Right cardiac atrium (tissue), 5 donors: ENCODE measurements around the gene DHX58. TPM values are rescaled to one million over a fixed set of nuclear protein-coding genes. Genes with fewer than 3 reads are reported as not detected.
"Not testable (repeated sequence)": the region's sequence is repeated elsewhere in the genome, so short reads cannot be mapped to it uniquely, and the experiment has no call there.

Experiments
- ATAC-seq, 2 donors: fragments of 200-7000 bp; cut with Tn5 transposase; one replicate each; pipeline versions ENCODE4 v1.8.0 to v1.9.1; 2020; ENCODE audit warnings: moderate library complexity in 2 of 2, mild to moderate bottlenecking in 1 of 2
- DNase-seq, 3 donors: peaks; one replicate each; pipeline ENCODE4 v3.0.0-alpha.2; 2020
- H3K27ac ChIP-seq: one replicate; pipeline ENCODE4 v1.5.1; 2013; ENCODE audit warnings: mild to moderate bottlenecking, low read length, control low read depth, moderate library complexity
- H3K27me3 ChIP-seq: one replicate; pipeline ENCODE4 v1.6.1; 2013; ENCODE audit not compliant: control insufficient read depth, insufficient read depth
- H3K4me1 ChIP-seq: one replicate; pipeline ENCODE4 v1.6.1; 2013; ENCODE audit warnings: low read length; ENCODE audit not compliant: control insufficient read depth, insufficient read depth
- H3K4me3 ChIP-seq: one replicate; pipeline ENCODE4 v1.5.1; 2013; ENCODE audit warnings: low read length, control low read depth
- H3K9me3 ChIP-seq: one replicate; pipeline ENCODE4 v1.6.1; 2013; ENCODE audit warnings: low read length; ENCODE audit not compliant: control insufficient read depth
- WGBS: extraction: QIAGEN DNeasy Blood & Tissue Kit; methylation state at CpG from one replicate; pipeline ENCODE4 v1.1.7; 2013; 5-methylcytosine and 5-hydroxymethylcytosine counted together
- intact Hi-C, 4 donors: fragments of 100-400 bp; cut with DNase I; formaldehyde crosslinking; loops; one replicate each; pipeline versions ENCODE4 v1.11.0 to v1.14.0; 2022 to 2023
- long read RNA-seq, 4 donors: library from polyadenylated mRNA; unstranded; transcript quantifications; one replicate each; pipeline ENCODE4 v2.0.0, GENCODE V29; 2020 to 2021
- polyA plus RNA-seq: library from polyadenylated mRNA; stranded (reverse); fragments of 200-250 nt; gene quantifications from one replicate; pipeline ENCODE4 v1.2.3, GENCODE V29; 2013
- total RNA-seq, 4 donors: library from RNA; stranded (reverse); fragmentation: NEBNext Ultra II Directional; extraction: Animal tissue kit (Norgen Biotek cat#: 25700); gene quantifications; one replicate each; pipeline ENCODE4 v1.2.1, GENCODE V29; 2021
- donor health status: healthy with polysubstance abuse.
- donor health status: DM: no; HTN: yes; CAD: no.
- donor health status: DM: no; HTN: no; CAD: no.
- donor health status: DM: no; HTN: yes; CAD: no; lungs with severe emphysema.
- donor health status: DM: yes; HTN: yes; CAD: no.

The DHX58 gene
- total RNA-seq (1 to 10 TPM; 5.4 to 8.0 (median 6.1) TPM), polyA plus RNA-seq (7.2 TPM)
- long read RNA-seq, donor 1, partial matches to known transcripts: 1 of 4 reads
- long read RNA-seq, donor 1, other reads (novel, unspliced or antisense): 2 of 4 reads
- long read RNA-seq, donor 2, partial matches to known transcripts: 1 of 5 reads
- long read RNA-seq, donor 2, other reads (novel, unspliced or antisense): 1 of 5 reads
- long read RNA-seq, donor 3, transcript DHX58-201 (14 exons, 2,617 nt): major isoform, 10 of 19 reads
- long read RNA-seq, donor 3, partial matches to known transcripts: 3 of 19 reads
- long read RNA-seq, donor 3, other reads (novel, unspliced or antisense): 6 of 19 reads
- long read RNA-seq, donor 4, partial matches to known transcripts: 1 of 4 reads
- long read RNA-seq, donor 4, other reads (novel, unspliced or antisense): 1 of 4 reads

DNA sequence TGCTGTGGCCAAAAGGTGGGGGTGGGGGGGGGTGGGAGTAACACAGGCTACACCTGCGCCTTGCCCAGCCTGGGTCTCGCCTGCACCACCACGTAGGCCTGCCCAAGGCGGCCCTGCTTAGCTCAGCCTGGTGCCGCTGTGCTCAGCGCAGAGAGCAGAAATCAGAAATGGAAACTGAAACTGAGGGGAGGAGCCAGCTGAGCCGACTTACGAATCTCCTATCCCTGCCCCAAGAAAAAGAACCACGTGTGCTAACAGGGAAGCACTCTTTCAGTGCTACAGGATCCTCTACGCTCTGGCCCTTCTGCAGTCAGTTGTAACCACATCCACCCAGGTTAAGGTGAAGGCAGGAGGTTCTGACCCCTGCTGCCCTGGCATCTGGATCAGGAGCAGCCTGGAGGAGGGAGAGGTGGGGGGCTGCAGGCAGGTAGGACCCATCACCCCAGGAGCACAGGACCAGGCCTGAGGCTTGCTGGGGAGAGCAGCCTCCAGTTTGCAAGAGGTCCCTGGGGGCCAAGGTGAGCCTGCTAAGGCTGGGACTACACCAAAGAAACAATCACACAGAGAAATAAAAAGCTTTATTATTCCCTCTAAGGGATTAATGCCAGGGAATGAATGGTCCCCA, at the start of gene DHX58:
Gene DHX58, minus strand, starts transcription at position 163 of the 625 bp plus-strand sequence. CDS start 822 bp downstream, outside the sequence.
- ATAC-seq: peak; percentile 86 to 87
- Histone ChIP-seq H3K4me1 (no peaks in the 10 kb centered on the region), H3K9me3 (no peaks in the 10 kb centered on the region), H3K4me3 (peak within 1 kb of the TSS; percentile 49), H3K27ac (peak within 1 kb of the TSS; percentile 84), H3K27me3 (no peaks in the 10 kb centered on the region)
- 6% methylated on average over 10 of the region's 10 CpGs for WGBS
- intact Hi-C loops: loop anchor here in 1 of 4 donors (10.0 kb wide), 1 partner anchor 88 kb away; the partner anchor contains the start of gene NKIRAS2
- DNase-seq: peak; percentile 71 to 88 (median 83)

DNA sequence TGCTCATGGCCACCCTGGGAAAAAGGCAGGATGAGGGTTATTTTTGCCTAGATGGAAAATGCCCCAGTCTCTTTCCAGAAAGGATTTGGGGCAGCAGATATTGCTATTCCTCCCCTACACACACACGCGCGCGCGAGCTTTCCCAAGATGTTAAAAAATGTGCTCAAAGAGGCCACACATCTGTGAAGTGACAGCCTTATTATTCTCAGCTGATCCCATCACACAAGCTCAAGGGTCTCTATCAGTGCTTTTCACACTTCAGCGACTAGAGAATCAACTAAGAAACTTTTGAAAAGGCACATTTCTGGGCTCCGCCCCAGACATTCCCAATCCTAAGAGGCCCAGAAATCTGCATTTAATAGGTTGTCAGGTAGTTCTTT, 48.0 kb upstream of the DHX58 start:
- Histone ChIP-seq H3K4me3 (no peak overlapping the region), H3K9me3 (no peaks in the 10 kb centered on the region), H3K27me3 (no peaks in the 10 kb centered on the region), H3K4me1 (no peaks in the 10 kb centered on the region), H3K27ac (no peak overlapping the region)
- WGBS: 74% methylated on average over 7 of the region's 7 CpGs
- peak in 1 of 3 donors; percentile 4 for DNase-seq
- intact Hi-C loops: no loop called here
- no peak for ATAC-seq

DNA sequence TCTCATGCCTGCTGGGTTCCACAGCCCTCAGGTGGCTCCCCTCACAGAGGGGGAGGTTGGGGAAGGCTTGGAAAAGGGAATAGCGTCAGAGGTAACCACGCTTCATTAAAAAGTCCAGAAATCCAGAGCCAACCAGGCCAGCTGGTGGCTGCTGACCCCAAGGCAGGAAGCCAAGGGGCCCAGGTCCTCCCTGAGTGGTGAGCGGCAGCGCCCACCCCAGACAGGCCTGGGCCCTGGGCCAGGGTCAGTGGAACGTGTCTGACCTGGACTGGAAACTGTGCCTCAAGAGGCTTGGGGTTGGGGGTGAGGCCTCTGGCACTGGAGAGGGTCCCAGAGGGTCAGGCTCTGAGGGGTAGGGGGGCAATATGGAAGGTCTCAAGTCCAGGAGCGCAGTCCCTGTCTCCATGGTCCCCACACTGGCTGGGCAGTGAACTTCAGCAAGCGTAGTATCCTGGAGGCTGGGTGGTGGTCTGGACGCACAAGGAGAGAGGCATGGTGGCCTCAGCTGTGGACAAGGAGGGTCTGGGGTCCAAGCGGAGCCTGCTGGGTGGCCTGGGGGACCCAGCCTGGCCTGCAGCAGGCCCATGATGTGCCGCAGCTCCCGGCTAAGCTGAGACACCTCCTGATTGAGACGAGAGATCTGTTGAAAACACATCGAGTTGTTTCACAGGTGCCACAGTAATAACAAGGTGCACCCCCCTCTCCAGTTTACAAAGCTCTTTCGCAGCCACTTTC, 47.4 kb upstream of the DHX58 start:
- DNase-seq (peak in 1 of 3 donors; percentile 32), ATAC-seq (no peak)
- 69% methylated on average over 14 of the region's 14 CpGs for WGBS
- Histone ChIP-seq H3K27ac (no peak overlapping the region), H3K4me1 (no peaks in the 10 kb centered on the region), H3K9me3 (no peaks in the 10 kb centered on the region), H3K27me3 (no peaks in the 10 kb centered on the region), H3K4me3 (no peak overlapping the region)
- intact Hi-C loops: no loop called here

DNA sequence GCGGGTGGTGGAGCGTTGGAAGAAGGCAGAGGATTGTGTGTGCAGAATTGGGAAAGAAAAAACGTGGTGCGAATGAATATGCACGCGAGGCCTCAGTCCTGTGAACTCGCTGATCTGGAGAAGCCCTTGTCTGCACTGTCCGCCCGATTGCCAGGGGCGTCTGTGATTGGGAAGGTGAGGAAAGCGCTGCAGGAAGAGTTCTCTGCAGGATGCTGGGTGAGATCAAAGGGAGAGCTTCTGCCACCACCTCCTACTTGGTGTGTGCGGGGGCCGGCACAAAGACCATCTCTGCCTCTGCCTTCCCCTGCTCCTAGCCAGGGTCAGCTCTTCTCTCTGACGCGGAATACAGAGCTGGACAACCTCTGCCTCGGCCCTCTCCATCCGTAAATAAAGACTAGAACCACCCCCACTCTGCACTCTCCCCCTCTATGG, 43.1 kb upstream of the DHX58 start:
- 30% methylated on average over 17 of the region's 17 CpGs for WGBS
- H3K4me3 ChIP-seq: peak overlapping the region; percentile 44
- DNase-seq (no peak), ATAC-seq (no peak)
- no peaks in the 10 kb centered on the region for H3K27me3 ChIP-seq
- H3K4me1 ChIP-seq: peaks cover 8% of the 10 kb centered on the region
- H3K9me3 ChIP-seq: no peaks in the 10 kb centered on the region
- intact Hi-C loops: no loop called here
- no peak overlapping the region for H3K27ac ChIP-seq

DNA sequence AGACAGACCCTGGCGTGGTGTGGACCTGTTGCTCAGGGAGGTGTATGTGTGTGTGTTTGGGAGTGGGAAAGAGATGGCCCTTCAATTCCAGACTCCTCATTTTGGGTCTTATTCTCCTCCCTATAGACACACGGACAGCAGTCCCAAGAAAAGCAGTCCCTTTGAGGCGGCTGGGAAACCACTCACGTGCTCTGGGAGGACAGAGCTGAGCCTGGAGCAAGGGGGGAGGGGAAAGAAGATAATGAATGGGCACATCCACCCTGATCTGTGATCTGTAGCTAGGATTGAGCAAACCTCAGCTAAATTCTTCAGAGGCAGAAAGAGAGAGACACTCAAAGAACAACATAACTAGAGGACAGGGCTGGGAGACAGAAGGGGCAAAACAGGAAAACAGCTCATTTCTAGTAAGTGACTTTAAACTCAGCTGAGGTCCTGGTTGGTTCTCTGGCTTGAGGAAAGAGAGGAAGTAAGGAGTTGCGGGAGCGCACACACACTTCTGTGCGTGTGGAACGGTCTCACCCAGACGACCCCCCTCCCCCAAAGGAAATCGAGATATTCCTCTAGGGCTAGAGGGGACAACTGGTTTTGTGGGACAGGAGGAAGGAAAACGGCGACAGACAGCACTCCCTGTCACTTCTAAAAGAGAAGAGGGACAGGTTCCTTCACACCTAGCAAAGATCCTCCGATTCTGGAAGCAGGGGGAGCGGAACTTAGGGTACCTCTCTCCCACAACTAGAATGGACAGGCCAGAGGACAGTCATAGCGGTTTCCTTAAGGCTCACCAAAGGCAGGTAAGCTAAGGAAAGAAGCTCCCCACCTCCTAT, 41.6 kb upstream of the DHX58 start:
- H3K9me3 ChIP-seq: no peaks in the 10 kb centered on the region
- H3K4me1 ChIP-seq: peaks cover 8% of the 10 kb centered on the region
- WGBS: 5% methylated on average over 15 of the region's 15 CpGs
- intact Hi-C loops: no loop called here
- ATAC-seq (peak in 1 of 2 donors; percentile 2), DNase-seq (peak in 1 of 3 donors; percentile 38)
- no peaks in the 10 kb centered on the region for H3K27me3 ChIP-seq
- peak overlapping the region; percentile 89 for H3K4me3 ChIP-seq
- peak overlapping the region; percentile 61 for H3K27ac ChIP-seq

DNA sequence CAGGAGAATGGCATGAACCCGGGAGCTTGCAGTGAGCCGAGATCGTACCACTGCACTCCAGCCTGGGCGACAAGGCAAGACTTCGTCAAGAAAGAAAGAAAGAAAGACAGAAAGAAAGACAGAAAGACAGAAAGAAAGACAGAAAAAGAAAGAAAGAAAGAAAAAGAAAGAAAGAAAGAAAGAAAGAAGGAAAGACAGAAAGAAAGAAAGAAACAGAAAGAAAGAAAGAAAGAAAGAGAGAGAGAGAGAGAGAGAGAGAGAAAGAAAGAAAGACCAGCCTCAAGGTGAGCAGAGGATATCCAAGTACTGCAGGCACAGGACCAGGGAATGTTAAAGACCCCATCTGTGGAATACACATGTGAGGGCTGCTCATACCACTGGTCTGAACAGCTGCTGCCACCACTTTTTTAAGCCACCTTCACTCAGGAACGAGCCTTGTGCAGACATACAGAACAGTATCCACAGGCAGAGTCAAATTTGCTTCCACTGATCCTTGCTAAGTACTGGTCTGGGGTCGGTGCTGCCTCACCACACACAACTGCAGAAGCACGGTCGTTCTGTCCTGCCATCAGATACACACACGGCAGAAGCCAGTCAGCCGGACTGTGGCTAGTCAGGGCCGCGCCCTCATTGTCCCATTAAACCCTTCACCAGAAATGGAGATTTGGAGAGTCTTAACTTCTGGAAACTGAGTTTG, 34.5 kb upstream of the DHX58 start:
- intact Hi-C loops: no loop called here
- H3K4me1 ChIP-seq: peaks cover 4% of the 10 kb centered on the region
- WGBS: 87% methylated on average over 13 of the region's 13 CpGs
- no peak for ATAC-seq
- H3K27ac ChIP-seq: no peak overlapping the region
- no peaks in the 10 kb centered on the region for H3K27me3 ChIP-seq
- no peak overlapping the region for H3K4me3 ChIP-seq
- H3K9me3 ChIP-seq: no peaks in the 10 kb centered on the region
- DNase-seq: peak in 1 of 3 donors; percentile 32

DNA sequence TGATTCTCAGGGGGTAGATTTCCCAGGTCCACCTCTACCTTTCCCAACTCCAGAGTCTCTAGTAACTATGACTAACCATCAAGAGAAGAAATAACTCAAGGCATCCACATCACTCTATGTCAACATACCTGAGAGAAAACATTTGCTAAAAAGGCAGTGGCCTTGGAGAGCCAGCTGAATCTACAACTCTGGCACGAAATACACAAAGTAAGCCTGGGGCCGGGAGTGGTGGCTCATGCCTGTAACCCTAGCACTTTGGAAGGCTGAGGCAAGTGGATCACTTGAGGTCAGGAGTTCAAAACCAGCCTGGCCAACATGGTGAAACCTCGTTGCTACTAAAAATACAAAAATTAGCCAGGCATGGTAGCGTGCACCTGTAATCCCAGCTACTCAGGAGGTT, 30.6 kb upstream of the DHX58 start:
- DNase-seq, H3K4me3 ChIP-seq, H3K9me3 ChIP-seq, H3K27ac ChIP-seq, H3K27me3 ChIP-seq, intact Hi-C loops, ATAC-seq: not testable (repeated sequence)
- peaks cover 17% of the 10 kb centered on the region for H3K4me1 ChIP-seq
- WGBS: 86% methylated on average over 4 of the region's 4 CpGs

DNA sequence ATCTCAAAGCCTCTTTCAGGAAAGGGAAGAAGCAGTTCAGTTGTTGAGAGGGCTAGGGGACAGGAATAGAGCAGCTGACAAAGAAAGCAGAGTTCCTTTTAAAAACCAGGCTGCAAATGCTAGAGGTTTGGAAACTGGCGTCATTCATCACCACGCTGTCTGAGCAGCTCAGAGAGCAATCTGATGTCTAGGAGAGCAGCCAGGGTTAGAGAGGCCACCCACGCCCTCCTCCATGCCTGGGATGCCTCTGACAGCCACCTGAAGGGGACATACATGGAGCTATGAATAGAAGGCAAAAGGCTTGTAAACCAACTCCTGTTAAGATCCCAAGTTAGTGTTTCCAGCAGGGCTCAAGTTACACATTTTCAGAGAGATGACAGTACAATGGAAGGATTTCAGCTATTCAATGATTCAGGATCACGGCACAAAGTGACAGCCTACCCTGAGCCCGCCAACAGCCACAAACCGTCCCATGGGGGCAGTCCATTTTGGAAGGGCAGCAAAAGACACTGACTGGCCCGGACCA, 29.9 kb upstream of the DHX58 start:
- DNase-seq (no peak), ATAC-seq (peak; percentile 62 to 71)
- Histone ChIP-seq H3K27me3 (no peaks in the 10 kb centered on the region), H3K4me3 (no peak overlapping the region), H3K27ac (peak overlapping the region; percentile 31), H3K4me1 (peaks cover 17% of the 10 kb centered on the region), H3K9me3 (no peaks in the 10 kb centered on the region)
- WGBS: 43% methylated on average over 7 of the region's 7 CpGs
- intact Hi-C loops: no loop called here

DNA sequence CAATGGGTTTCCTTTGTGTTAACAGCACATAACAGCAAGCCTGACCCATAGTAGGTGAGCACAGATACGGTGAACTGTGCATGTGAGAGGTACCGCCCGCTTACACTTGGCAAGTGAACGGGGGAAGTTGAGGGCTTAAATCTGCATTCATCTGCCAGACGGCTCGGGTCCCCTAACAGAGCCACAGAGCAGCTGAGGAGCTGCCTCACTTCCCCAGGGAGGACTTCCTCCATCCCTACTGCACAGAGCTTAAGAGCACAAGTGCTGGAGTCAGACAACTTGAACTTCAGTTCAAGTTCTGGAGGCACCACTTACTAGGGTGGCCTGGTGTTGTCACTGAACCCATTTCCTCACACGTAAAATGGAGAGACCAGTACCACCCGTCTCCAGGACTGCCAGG, 28.9 kb upstream of the DHX58 start:
- DNase-seq (no peak), ATAC-seq (peak; percentile 6 to 17)
- 72% methylated on average over 8 of the region's 8 CpGs for WGBS
- Histone ChIP-seq H3K9me3 (no peaks in the 10 kb centered on the region), H3K4me1 (peaks cover 20% of the 10 kb centered on the region), H3K27me3 (no peaks in the 10 kb centered on the region), H3K27ac (no peak overlapping the region), H3K4me3 (no peak overlapping the region)
- intact Hi-C loops: no loop called here

DNA sequence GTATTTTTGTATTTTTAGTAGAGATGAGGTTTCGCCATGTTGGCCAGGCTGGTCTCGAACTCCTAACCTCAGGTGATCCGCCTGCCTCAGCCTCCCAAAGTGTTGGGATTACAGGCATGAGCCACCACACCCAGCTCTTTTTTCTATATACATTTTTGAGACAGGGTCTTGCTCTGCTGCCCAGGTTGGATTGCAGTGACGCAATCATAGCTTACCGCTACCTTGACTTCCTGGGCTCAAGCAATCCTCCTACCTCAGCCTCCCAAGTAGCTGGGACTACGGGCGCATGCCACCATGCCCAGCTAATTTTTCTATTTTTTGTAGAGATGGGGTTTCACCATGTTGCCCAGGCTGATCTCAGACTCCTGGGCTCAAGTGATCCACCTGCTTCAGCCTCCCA, 28.2 kb upstream of the DHX58 start:
- DNase-seq, intact Hi-C loops, H3K27me3 ChIP-seq, H3K27ac ChIP-seq, H3K9me3 ChIP-seq, ATAC-seq, H3K4me3 ChIP-seq: not testable (repeated sequence)
- H3K4me1 ChIP-seq: peaks cover 23% of the 10 kb centered on the region
- WGBS: 97% methylated on average over 7 of the region's 7 CpGs
